GM10248 (cell line): Measurements from ENCODE around the gene EIF4E.

Experiments
- CTCF ChIA-PET: fragments of 300-600 bp; sonication (Branson Sonifier 250); formaldehyde crosslinking; extraction: SDS; loops from one replicate; lab custom pipeline; 2021; ENCODE audit warnings: antibody characterized with exemption; lab: Yijun Ruan, JAX
- POLR2A ChIA-PET: fragments of 350-650 bp; sonication (Branson Sonifier 250); formaldehyde crosslinking; extraction: SDS; loops from one replicate; lab custom pipeline; 2020; ENCODE audit warnings: antibody characterized with exemption; lab: Yijun Ruan, JAX
- DNase-seq: peaks from one replicate; pipeline ENCODE4 v3.0.0; 2012; ENCODE audit errors: extremely low spot score
- CTCF ChIP-seq: IDR thresholded peaks from 2 replicates; pipeline ENCODE4 v1.5.1; 2012; ENCODE audit warnings: mild to moderate bottlenecking, low read depth; ENCODE audit errors: extremely low read depth, missing control alignments, control extremely low read depth

The EIF4E gene

GRCh38 chr4:98928505-98929340 lies at the start of gene EIF4E:
Gene EIF4E, minus strand, starts transcription at chr4:98929133. Its CDS starts 21 bp downstream, at chr4:98929112.
- TF ChIP-seq CTCF = no peak
- DNase-seq = peak; percentile 94
- ChIA-PET POLR2A (interaction anchor here (0.6 to 1.6 kb wide), 14 partner anchors 15 to 1626 kb away, joined by 3 to 7 read pairs (median 4); partner anchors contain the start of gene METAP1), CTCF (interaction anchor here (0.6 to 3.4 kb wide), 8 partner anchors 12 to 127 kb away, joined by 4 to 20 read pairs (median 6); partner anchors contain the start of gene METAP1)

GRCh38 chr4:98977557-98977956 lies 48.6 kb upstream of the EIF4E start:
- CTCF ChIA-PET = no interaction called here
- no peak for TF ChIP-seq CTCF
- DNase-seq = no peak
- POLR2A ChIA-PET = no interaction called here

GRCh38 chr4:98976716-98977115 lies 47.8 kb upstream of the EIF4E start:
- CTCF ChIA-PET = no interaction called here
- POLR2A ChIA-PET = no interaction called here
- DNase-seq = no peak
- no peak for TF ChIP-seq CTCF

GRCh38 chr4:98969878-98970785 lies 41.2 kb upstream of the EIF4E start:
- ChIA-PET CTCF (interaction anchor here (1.8 kb wide), 2 partner anchors 11 to 25 kb away, joined by 6 read pairs; no protein-coding TSS in a partner anchor), POLR2A (no interaction called here)
- no peak for DNase-seq
- TF ChIP-seq CTCF = no peak

- no peak for DNase-seq
- POLR2A ChIA-PET = no interaction called here
- no peak for TF ChIP-seq CTCF
- CTCF ChIA-PET = interaction anchor here (1.0 to 2.4 kb wide), 9 partner anchors 13 to 181 kb away, joined by 3 to 9 read pairs (median 3); partner anchors contain the start of gene METAP1
Measured at GRCh38 chr4:98967786-98968329, 38.9 kb upstream of the EIF4E start.

GRCh38 chr4:98966926-98967325 lies 38.0 kb upstream of the EIF4E start:
- no peak for TF ChIP-seq CTCF
- CTCF ChIA-PET = interaction anchor here (1.0 to 2.4 kb wide), 5 partner anchors 13 to 28 kb away, joined by 3 to 9 read pairs (median 4); partner anchors contain the start of gene METAP1
- POLR2A ChIA-PET = no interaction called here
- DNase-seq = no peak
